Choroid plexus epithelial cell (primary cell): ENCODE results near the gene FARP1.
A peak's percentile ranks its signal among the peaks of the same experiment; 100 is the strongest.

ENCODE experiments used
- DNase-seq: peaks from one replicate; pipeline ENCODE4 v3.0.0-alpha.2; 2010; ENCODE audit warnings: low read depth
- H3K4me3 ChIP-seq: 2 replicates; pipeline ENCODE4 v1.5.1; 2011; ENCODE audit warnings: low read depth, mild to moderate bottlenecking, control low read depth, low read length, moderate library complexity
- TF ChIP-seq, protein P1 (sequence below): conservative IDR thresholded peaks from 2 replicates; pipeline ENCODE4 v1.5.1; 2011; ENCODE audit warnings: low read depth, mild to moderate bottlenecking, control low read depth, inconsistent platforms, low read length, moderate library complexity

Gene FARP1

GRCh38 chr13:98442391-98443230 lies 299.7 kb downstream of the FARP1 start:
- TF ChIP-seq, protein P1, sequence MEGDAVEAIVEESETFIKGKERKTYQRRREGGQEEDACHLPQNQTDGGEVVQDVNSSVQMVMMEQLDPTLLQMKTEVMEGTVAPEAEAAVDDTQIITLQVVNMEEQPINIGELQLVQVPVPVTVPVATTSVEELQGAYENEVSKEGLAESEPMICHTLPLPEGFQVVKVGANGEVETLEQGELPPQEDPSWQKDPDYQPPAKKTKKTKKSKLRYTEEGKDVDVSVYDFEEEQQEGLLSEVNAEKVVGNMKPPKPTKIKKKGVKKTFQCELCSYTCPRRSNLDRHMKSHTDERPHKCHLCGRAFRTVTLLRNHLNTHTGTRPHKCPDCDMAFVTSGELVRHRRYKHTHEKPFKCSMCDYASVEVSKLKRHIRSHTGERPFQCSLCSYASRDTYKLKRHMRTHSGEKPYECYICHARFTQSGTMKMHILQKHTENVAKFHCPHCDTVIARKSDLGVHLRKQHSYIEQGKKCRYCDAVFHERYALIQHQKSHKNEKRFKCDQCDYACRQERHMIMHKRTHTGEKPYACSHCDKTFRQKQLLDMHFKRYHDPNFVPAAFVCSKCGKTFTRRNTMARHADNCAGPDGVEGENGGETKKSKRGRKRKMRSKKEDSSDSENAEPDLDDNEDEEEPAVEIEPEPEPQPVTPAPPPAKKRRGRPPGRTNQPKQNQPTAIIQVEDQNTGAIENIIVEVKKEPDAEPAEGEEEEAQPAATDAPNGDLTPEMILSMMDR, result no peak
- DNase-seq, result no peak
- no peak overlapping the region for H3K4me3 ChIP-seq

- no peak overlapping the region for H3K4me3 ChIP-seq
- TF ChIP-seq, protein P1, result no peak
- peak; percentile 54 for DNase-seq
Measured at GRCh38 chr13:98443329-98443728, 300.4 kb downstream of the FARP1 start.

DNA sequence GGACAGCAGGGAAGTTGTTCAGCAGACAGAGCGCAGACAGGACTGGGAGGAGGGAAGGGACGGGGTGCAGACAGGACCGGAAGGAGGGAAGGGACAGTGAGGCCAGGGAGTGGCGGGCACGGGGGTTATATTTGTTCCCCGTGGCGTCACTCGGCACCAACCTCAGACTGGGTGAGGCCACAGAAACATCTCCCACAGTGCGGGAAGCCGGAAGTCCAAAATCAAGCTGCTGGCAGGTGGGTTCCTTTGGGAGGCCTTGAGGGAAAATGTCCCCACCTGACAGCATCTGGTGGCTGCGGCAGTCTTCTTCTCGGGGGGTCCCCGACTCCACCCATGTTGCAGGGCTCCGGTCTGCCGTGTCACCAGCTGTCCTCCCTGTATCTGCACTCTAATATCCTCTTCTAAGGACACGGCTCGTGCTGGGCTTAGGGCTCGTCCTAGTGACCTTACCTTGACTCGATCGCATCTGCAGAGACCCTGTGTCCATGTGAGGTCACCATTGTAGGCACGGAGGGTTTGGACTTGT lies 301.0 kb downstream of the FARP1 start:
- TF ChIP-seq, protein P1, result no peak
- no peak overlapping the region for H3K4me3 ChIP-seq
- no peak for DNase-seq

DNA sequence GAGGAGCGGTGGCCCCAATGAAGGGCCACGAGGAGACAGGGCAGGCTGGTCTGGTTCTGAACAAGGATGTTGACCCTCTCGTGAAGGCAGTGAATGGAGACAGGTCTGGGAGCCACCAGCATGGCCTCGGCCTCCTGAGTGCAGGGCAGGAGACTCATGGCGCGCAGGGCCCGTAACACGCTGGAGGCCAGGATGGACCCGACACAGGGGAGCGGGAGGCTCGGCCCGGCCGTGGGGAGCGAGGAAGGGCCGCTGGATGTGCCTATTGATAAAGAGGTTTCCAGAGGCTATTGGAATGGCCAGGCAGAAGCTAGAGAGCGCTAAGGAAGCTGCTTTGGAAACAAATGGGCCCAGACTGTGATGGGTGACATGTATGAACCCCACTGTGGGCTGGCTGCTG lies 301.5 kb downstream of the FARP1 start:
- DNase-seq, result no peak
- H3K4me3 ChIP-seq, result no peak overlapping the region
- TF ChIP-seq, protein P1, result no peak

GRCh38 chr13:98445340-98446233 lies 302.7 kb downstream of the FARP1 start:
- no peak overlapping the region for H3K4me3 ChIP-seq
- TF ChIP-seq, protein P1, result peak; percentile 98
- peak; percentile 62 for DNase-seq

DNA sequence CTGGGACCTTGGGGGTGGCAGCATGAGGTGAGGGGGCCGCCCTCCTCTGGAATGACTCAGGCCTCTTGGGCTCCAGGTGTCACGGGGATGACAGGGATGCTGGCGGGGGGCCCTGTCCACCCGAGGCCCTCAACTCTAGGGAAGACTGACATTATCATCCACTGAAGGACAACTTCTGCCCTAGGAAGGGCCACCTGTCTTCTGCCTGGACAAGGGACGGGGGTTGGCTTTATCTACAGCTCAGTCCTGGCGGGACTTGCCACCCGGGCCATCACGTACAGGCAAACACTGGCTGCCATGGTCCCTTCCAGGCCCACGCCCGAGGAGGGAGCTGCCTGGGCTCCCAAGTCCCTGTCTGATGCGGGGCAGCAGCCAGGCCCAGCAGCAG lies 303.3 kb downstream of the FARP1 start:
- TF ChIP-seq, protein P1, result no peak
- DNase-seq, result no peak
- H3K4me3 ChIP-seq, result no peak overlapping the region
